HG03139 (cell line): ENCODE data around the gene FAM76A.

Source experiments
- ATAC-seq: cut with Tn5 transposase; IDR thresholded peaks from one replicate; pipeline ENCODE4 v1.9.1; 2021; ENCODE audit not compliant: unreplicated experiment

The FAM76A gene

DNA sequence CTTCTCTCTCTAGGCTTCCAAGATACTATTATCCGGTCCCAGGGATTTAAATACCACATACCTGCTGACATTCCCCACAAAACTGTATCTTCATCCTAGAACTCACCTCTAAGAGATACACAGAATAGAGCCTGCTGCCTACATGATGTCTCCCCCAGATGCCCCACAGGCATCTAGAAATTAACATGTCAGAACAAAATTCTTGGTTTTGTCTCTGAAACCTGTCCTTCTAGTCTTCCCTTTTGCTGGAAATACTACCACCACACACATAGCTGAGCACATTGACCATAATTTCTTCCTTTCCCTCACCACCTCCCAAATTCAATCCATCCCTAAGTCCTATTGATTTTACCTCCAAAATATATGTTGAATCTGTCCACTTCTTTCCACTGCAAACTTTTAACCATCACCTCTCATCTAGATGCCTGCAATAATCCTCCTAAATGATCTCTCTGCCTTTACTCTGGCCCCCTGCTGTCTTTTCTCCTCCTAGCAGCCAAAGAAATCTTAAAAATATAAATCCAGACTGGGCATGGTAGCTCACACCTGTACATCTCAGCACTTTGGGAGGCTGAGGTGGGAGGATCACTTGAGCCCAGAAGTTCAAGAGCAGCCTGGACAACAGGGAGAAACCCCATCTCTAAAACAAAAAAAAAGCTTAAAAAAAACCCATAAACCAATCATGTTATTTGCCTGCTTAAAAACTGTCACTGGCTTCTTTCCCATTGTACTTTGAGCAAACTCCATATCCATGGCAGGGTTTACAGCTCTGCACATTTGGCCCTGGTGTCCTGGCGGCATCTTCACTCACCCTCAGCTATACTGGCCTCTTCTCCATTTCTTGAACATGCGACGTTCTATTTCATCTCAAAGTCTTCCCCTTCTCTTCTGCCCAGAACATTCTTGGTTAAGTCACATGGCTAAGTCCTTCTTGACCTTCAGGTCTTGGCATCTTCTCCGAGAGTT is 6.2 kb upstream of the FAM76A start:
- no peak for ATAC-seq

DNA sequence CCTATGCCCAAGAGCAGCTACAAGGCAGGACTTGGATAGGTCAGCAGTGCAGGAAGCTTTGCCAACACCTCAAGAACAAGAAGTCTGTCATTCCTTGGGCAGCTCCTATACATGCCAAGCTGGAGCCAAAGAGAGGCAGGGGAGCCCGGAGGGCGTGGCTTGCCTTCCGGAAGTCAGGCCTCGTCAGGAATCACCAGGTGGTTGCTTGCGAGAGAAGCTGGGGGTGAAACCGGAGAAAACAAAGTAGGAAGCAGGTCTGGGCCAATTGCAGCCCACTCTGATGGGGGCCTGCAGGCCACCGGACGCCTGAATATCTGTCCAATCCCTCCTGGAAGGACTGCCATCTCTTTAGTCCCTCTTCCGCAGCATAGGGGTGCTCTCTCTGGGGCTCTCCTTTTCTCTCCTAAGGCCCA is 794 bp upstream of the FAM76A start:
- no peak for ATAC-seq

DNA sequence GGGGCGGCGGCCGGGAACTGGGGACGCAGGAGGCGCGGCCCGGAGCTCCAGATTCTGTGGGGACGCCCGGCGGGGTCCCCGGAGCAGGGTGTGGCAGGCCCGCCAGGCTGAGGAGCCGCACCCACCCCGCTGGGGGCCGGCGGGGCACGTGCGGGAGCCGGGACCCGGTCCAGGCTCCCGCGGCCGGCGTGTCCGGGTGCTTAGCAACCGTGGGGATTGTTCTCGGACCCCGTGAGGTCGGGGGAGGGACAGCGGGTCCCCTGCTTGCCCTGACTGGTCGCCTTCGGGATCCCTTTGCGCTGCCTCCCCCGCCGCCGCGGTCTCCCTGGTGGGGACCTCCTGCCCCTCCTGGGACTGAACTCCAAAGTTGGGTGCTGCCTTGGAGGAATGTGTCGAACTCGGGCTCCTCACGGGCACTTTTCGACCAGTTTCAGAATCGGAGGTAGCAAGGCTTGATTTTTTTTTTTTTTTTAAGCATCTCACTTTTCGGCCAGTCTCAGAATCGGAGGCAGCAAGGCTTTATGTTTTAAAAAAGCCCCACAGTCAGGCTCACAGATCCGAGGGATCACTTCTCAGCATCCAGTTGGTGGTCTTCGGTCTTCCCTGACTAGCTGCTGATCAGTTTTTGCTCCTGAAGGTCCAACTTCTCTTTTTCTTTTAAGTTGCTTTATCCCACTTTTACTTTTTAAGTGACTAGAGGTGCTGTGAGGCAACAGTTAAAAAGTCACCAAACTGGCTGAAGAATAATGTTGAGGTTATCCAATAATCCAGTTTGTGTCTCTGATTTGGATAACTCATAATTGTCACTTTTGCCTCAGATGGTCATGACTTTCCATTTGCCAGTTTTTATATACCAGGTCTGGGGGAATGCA is 648 bp downstream of the FAM76A start:
- peak; percentile 15 for ATAC-seq

DNA sequence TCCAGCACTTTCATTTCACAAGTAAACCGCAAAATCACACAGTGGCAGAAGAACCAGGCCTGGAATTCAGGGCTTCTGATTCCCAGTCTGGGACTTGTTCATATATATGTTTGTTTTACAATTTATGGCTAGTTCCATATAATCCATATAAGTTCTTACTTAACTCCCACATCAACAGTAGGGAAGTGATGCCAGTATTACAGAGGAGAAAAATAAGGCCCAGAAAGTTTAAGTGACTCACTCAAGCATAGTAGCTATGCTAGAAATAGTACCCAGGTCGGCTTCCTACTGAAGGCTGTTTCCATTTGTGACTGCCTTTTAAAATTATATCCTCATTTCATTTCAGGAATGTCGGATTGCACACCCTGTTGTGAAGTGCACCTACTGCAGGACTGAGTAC is 1.4 kb downstream of the FAM76A start:
- ATAC-seq = no peak

DNA sequence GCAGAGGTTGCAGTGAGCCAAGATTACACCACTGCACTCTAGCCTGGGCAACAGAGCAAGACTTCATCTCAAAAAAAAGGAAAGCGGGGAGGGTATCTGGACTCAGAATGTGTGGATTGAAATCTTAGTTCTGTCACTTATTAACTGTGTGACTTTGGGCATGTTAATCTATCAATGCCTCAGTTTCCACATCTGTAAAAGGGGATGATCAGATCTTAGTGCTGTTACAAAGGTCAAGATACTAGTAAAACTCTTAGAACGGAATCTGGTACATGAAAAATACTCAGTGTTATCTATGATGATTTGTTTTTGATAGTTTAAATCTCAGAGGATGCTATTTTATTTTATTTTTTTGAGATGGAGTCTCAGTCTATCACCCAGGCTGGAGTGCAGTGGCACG is 10.5 kb downstream of the FAM76A start:
- ATAC-seq = no peak

DNA sequence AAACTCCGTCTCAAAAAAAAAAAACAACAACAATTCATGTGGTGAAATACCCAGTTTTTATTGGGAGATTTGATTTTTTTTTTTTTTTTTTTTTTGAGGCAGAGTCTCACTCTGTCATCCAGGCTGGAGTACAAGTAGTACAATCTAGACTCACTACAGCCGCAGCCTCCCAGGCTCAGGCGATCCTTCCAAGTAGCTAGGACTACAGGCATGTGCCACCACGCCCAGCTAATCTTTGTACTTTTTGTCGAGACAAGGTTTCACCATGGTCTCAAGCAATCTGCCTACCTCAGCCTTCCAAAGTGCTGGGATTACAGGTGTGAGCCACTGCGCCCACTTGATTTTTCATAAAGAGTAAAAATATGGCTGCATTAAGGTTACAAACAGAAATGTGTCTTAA is 15.4 kb downstream of the FAM76A start:
- no peak for ATAC-seq

DNA sequence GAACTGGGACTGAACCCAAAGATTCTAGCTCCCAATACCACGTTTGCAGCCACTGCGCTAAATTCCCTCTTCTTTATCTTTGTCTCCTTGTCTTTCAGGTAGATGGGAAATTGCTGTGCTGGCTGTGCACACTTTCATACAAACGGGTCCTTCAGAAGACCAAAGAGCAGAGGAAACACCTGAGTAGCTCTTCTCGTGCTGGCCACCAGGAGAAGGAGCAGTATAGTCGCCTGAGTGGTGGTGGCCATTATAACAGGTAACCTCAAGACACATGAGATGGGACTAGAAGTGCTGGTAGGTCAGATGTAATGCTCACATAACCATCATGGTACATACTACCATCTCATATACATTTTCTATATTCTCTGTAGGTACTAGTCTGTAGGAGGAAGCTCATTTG is 18.8 kb downstream of the FAM76A start:
- no peak for ATAC-seq

DNA sequence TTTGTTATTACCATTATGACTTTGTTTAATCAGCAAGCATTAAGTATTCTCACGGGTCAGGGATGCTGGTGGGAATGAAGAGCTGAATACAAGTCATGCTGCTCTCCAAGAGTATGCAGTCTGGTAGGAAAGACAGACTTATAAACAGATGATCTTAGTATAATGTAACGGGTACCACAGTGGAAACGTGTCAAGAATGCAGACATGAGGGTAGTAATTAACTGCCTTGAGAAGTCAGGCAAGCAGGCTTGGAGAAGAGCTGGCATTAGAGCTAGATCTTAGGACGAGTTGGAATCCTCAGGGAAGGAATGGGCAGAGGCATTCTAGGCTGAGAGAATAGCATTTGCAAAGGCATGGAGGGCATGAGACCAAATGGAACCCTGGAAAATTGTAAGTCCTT is 19.7 kb downstream of the FAM76A start:
- ATAC-seq = no peak

DNA sequence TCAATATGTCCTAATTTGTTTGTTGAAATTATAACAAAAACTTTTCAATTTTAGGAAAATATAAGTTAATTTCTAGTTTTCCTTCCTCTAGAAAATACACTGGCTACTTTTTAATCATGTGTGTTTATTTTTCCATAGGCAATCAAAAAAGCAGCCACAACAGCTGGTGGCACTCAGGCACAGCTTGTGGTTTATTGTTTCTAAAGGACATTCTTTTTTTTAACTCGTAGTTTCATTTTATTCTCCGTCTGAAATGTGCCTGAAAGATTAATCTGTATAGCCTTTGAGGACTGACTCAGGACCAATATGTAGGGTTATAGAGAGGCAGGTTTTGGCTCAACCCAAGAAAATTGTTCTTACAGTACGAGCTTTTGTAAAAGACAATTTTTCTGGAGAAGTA is 26.6 kb downstream of the FAM76A start:
- ATAC-seq = no peak

DNA sequence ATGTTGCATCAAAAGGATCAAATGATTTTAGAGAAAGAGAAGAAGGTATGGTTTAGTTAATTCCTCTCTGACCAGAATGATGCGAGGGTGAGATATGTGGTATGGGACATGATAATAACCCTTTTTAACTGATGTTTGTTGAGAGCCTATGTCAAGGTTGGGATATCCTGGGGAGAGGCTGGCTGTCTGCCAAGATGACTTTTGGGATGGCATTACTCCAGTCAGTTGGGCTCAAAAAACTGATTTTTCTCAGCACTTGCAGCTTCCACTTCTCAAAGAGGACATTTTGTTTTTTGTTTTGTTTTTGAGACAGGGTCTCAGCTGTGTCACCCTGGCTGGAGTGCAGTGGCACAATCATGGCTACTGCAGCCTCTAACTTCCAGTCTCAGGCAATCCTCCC is 29.5 kb downstream of the FAM76A start:
- ATAC-seq = no peak

DNA sequence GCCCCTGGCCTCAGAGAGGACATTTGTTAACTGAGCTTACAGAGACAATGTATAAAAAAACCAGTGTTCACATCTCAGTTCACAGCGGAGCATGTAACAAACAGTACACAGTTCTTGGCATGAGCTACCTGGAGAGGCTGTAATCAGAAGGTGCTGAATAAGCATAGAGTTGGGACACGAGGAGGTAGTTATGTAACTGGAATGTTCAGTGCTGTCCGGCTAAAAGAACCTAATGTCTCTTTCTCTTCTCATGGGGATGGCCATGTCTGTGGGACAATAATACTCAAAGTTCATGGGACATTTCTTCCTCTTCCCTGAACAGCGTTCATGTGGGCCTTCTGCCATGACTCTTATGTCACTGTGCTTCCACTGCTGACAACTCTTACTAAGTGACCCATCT is 30.1 kb downstream of the FAM76A start:
- no peak for ATAC-seq

DNA sequence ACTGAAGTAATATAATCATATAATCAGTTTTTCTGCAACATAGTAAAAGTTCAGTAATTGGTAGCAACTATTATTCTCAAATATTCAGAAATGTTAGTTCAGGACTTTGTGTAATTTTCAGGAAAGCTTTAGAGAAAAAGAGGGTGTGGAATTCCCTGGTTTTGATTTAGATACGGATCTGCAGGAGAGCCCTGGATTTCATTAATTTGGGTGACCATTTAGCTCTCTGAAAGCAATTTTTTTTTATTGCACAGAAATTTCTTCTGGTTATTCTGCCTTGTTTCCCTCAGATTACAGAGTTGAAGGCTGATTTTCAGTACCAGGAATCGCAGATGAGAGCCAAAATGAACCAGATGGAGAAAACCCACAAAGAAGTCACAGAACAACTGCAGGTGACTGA is 33.5 kb downstream of the FAM76A start:
- ATAC-seq = no peak

DNA sequence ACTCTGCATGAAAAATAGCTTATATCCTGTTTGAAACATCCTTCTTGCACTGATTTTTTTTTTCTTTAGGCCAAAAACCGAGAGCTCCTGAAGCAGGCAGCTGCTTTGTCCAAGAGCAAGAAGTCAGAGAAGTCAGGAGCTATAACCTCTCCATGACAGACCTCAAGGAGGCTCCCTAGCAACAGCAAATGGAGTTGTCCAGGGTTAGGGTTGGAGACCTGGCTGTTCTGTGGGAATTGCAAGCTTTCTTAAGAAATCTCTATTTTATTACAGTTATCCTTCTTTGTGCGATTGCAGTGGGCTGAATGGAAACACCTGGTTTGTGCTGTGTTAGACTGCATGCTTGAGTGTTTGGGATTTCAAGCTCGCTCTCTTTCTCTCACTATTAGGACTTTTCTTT is 34.7 kb downstream of the FAM76A start:
- ATAC-seq = no peak

DNA sequence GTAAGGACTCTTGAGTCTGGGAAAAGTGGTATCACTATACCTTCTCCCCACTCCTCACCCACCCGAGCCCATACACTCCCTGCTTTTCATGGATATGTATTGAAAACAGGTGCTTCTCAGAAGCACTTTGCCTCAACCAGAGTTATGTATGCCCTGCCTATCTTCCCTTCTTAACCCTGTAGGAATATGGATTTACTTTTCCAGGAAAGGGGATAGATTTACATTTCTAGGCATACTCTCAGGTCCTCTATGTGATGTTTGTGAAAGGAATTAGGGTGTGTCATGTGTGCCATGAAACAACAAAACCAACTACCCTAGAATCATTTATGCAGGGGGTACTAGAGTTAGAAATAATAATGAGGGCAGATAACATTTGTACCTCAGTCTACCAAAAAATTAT is 36.3 kb downstream of the FAM76A start:
- no peak for ATAC-seq

DNA sequence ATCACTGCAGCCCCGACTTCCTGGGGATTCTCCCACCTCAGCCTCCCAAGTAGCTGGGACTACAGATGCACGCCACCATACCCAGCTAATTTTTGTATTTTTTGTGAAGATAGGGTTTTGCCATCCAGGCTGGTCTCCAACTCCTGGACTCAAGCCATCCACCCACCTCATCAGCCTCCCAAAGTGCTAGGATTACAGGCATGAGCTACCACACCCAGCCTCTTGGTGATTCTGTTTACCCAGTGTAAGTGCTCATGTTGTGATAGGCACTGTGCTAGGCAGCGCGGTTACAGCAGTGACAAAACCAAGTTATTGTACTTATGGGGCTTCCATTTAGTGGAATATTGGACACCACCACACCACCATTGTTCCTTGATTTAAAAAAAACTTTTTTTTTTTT is 37.6 kb downstream of the FAM76A start:
- ATAC-seq = no peak

DNA sequence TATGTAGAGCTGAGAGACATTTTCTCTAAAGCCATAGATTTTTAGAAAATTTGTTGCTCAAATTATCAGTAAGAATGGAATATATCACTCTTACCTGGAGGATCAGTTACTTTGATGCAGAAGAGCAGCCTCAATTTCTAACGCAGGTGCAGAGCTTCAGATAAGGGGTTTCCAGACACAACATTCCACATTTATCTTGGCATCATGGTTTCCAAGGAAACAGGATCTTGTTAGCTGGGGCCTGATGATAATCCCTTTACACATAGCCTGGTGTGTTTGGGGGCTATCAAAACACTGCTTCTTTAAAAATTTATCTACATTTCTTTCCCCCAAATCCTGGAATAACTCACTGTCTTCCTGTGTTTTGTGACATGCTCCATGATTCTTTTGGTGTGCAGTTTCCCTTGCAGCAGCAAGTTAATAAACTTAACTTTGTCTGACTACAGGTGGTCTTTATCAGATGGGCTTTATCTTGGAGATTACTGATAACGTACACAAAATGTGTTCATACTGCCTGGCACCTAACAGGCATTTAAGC is 44.6 kb downstream of the FAM76A start:
- no peak for ATAC-seq

DNA sequence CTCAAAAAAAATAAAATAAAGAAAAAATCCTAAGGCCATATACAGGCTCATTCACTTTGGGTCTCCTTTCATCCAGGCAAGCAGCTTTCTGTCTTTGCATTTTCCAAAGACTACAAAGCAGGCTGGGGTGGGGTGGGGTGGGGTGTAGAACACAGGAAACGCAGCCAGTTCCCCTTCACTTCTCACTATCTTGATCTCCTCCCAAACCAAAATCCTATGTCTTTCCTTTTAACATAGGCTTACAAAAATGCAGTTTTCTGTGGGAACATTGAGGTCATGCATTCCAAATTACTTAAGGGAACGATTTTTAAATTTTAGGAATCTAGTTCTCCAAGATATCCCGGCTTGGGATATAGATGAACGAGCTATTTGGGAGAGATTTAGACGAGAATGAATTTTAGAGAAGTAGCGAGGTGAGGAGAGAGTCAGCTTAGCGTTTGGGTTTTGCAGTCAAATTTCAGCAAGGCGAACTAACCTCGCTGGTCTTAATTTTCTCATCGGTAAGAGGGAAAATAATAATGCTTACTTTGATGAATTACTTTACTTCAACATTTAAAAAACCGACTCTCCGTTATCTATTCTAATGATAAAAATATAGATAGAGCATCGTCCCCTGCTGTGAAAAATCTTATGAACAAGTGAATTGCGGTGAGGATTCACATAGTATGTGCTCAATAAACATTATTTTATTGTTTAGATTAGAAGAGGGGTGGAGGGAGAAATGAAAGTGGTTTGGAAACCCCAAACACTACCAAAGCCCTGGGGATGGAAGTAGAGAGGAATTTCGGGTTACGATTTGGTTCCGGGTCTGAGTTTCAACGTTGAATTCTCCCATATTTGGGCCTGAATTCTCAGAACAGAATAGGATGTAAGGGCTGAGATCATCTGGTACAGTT is 46.5 kb downstream of the FAM76A start:
- no peak for ATAC-seq

DNA sequence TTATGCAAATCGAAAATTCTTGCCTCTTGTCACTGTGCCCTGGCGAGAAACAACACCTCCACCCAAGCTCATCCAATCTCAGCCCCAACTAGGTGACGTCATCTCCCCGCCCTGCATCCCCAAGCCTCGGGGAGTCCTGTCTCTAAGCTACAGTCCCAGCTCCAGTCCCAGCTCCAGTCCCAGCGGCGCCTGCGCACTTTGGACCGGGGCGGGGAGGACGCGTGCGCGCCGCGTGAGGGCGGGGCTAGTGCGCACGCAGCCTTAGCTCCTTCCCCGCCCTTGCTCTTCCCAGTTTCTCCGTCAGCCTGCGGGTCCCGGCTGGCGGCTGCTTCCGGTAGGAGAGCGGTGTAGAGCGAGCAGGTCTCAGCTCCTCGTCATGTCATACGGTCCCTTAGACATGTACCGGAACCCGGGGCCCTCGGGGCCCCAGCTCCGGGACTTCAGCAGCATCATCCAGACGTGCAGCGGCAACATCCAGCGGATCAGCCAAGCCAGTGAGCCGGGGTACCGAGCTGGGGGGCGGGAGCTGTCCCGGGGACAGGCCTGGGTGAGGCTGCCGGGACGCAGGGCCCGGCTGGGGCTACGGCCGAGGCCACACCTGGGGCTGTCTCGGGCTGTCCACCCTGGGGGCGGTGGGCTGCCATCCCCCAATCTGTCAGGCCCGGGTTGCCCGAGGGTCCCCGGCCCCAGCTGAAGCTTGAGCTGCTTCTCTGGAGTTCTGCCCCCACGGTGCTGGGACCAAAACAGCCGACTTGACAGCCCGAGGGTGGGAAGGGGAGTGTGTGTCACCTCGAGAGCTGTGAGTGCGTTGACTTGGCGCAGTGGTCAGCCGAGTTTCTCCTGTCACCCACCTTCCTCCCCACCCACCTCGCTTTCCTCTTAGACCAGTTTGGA is 47.4 kb downstream of the FAM76A start, which contains the start of gene STX12:
STX12 (plus strand) TSS at position 288 of the 894 bp plus-strand sequence; CDS start at position 377, 89 bp downstream.
- peak; percentile 86 for ATAC-seq

DNA sequence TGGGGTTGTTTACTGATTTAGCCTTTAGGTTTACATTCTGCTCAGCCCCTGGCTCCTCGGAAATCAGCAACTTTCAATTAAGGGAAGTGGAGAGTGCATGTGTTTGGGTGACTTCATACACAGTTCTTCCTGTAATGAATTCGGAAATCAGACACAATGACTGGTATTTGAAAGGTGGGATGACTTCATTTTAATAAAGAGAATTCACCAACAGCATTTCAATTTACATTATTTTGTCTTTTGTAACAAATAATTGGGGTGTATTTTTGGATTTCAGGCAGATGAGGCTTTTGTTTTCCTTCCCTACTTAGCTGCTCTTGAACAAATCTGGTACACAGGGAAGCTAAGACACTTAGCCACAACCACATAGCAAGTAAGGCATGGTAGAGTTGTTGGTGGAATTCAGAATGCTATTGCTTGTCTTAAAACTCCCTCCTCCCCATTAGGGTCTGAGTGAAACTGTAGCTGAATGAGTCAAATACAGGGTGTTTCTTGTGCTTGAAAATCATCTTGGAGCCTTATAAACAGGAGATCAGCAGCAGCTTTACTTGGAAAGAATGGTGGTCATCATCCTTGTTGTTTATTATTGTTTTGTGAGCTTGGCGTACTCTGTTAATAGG is 48.2 kb downstream of the FAM76A start:
- no peak for ATAC-seq
